ENCODE results near the gene OGFR. TPM values are rescaled to one million over a fixed set of nuclear protein-coding genes. Genes with fewer than 3 reads are reported as not detected.
A peak's percentile ranks its signal among the peaks of the same experiment; 100 is the strongest.

Gene OGFR
- total RNA-seq, 1 experiment from 2014 or later = 47.3 TPM

- no peaks in the 10 kb centered on the region for H3K27me3 ChIP-seq (ENCODE audit: control insufficient read depth, insufficient read depth, low read length)
- peaks cover 8% of the 10 kb centered on the region for H3K36me3 ChIP-seq (ENCODE audit: control insufficient read depth, insufficient read depth, low read length)
- no peak overlapping the region for H3K4me3 ChIP-seq (ENCODE audit: low read depth in 2 of 2, low read length in 2 of 2)
- intact Hi-C loops (cut with micrococcal nuclease; ENCODE audit: unreplicated experiment) = no loop called here
- no TSS peak for BruUV-seq (replicated peaks)
- no peak for TF ChIP-seq CTCF (IDR thresholded peaks at IDR 0.05)
- TF ChIP-seq TCF7L2 (IDR thresholded peaks at IDR 0.05; ENCODE audit: low read depth, low read length) = no peak
- no peak for TF ChIP-seq SIN3A (IDR thresholded peaks at IDR 0.05; ENCODE audit: borderline replicate concordance, insufficient read depth, low read depth, low read length)
- TF ChIP-seq POLR2AphosphoS5 (IDR thresholded peaks at IDR 0.05; ENCODE audit: low read depth, low read length) = no peak
- TF ChIP-seq REST (IDR thresholded peaks at IDR 0.05; ENCODE audit: insufficient read depth in 1 of 2, low read depth in 2 of 2, low read length in 1 of 2) = no peak
- ChIA-PET POLR2A (no interaction called here), CTCF (no interaction called here)
- ATAC-seq = no peak
- DNase-seq (ENCODE audit: low read depth, low spot score) = no peak
- in situ Hi-C loops (cut with HindIII; ENCODE audit: low pct_unique_long_range_greater_than_20kb, low sequenced_read_pairs) = no loop called here
- no peaks in the 10 kb centered on the region for H3K9me3 ChIP-seq (ENCODE audit: control insufficient read depth, insufficient read depth, low read depth, low read length)
- peaks cover 12% of the 10 kb centered on the region for H3K4me1 ChIP-seq (ENCODE audit: control insufficient read depth, insufficient read depth, low read length)
- no peak overlapping the region for H3K27ac ChIP-seq (ENCODE audit: low read length)
These were observed 53.6 kb downstream of the OGFR start for GRCh38 chr20:62858058-62858830.

- Histone ChIP-seq H3K27ac (ENCODE audit: low read length) (peak overlapping the region; percentile 74), H3K4me1 (ENCODE audit: control insufficient read depth, insufficient read depth, low read length) (peaks cover 12% of the 10 kb centered on the region), H3K27me3 (ENCODE audit: control insufficient read depth, insufficient read depth, low read length) (no peaks in the 10 kb centered on the region), H3K9me3 (ENCODE audit: control insufficient read depth, insufficient read depth, low read depth, low read length) (no peaks in the 10 kb centered on the region), H3K4me3 (ENCODE audit: low read depth in 2 of 2, low read length in 2 of 2) (peak overlapping the region; percentile 57 to 66; a peak in 3 of 4 replicates), H3K36me3 (ENCODE audit: control insufficient read depth, insufficient read depth, low read length) (peaks cover 5% of the 10 kb centered on the region)
- CTCF ChIA-PET = interaction anchor here (0.9 kb wide), 1 partner anchor 37 kb away, joined by 7 read pairs; no protein-coding TSS in a partner anchor
- DNase-seq (ENCODE audit: low read depth, low spot score) (no peak), ATAC-seq (no peak)
- BruUV-seq (replicated peaks) = TSS peak; percentile 75
- no peak for TF ChIP-seq SIN3A (IDR thresholded peaks at IDR 0.05; ENCODE audit: borderline replicate concordance, insufficient read depth, low read depth, low read length)
- TF ChIP-seq REST (IDR thresholded peaks at IDR 0.05; ENCODE audit: insufficient read depth in 1 of 2, low read depth in 2 of 2, low read length in 1 of 2) = no peak
- no peak for TF ChIP-seq CTCF (IDR thresholded peaks at IDR 0.05)
- TF ChIP-seq TCF7L2 (IDR thresholded peaks at IDR 0.05; ENCODE audit: low read depth, low read length) = no peak
- TF ChIP-seq POLR2AphosphoS5 (IDR thresholded peaks at IDR 0.05; ENCODE audit: low read depth, low read length) = no peak
- in situ Hi-C loops (cut with HindIII; ENCODE audit: low pct_unique_long_range_greater_than_20kb, low sequenced_read_pairs) = no loop called here
- POLR2A ChIA-PET = no interaction called here
- intact Hi-C loops (cut with micrococcal nuclease; ENCODE audit: unreplicated experiment) = no loop called here
These were observed 55.1 kb downstream of the OGFR start for GRCh38 chr20:62859721-62860120.
